RWPE1 (cell line): ENCODE measurements around the gene MAPKAPK2.

Source experiments
- CTCF ChIA-PET: fragments of 350-600 bp; sonication (Branson Sonifier 250); formaldehyde crosslinking; extraction: SDS; loops from one replicate; lab custom pipeline; 2021; lab: Yijun Ruan, JAX
- POLR2A ChIA-PET: fragments of 400-600 bp; formaldehyde crosslinking; extraction: SDS; loops from one replicate; lab custom pipeline; 2020; ENCODE audit warnings: antibody characterized with exemption; ENCODE audit not compliant: low non-redundant PET; lab: Yijun Ruan, JAX
- DNase-seq: peaks from one replicate; pipeline ENCODE4 v3.0.0; 2012; ENCODE audit warnings: low spot score
- H3K27ac ChIP-seq: fragments of 450-650 bp; 2 replicates; pipeline ENCODE4 v1.5.1; 2017
- TF ChIP-seq, protein P1 (sequence below): fragments of 450-650 bp; conservative IDR thresholded peaks from 2 replicates; pipeline ENCODE4 v1.5.1; 2017; ENCODE audit warnings: low read depth, mild to moderate bottlenecking

Gene MAPKAPK2

DNA sequence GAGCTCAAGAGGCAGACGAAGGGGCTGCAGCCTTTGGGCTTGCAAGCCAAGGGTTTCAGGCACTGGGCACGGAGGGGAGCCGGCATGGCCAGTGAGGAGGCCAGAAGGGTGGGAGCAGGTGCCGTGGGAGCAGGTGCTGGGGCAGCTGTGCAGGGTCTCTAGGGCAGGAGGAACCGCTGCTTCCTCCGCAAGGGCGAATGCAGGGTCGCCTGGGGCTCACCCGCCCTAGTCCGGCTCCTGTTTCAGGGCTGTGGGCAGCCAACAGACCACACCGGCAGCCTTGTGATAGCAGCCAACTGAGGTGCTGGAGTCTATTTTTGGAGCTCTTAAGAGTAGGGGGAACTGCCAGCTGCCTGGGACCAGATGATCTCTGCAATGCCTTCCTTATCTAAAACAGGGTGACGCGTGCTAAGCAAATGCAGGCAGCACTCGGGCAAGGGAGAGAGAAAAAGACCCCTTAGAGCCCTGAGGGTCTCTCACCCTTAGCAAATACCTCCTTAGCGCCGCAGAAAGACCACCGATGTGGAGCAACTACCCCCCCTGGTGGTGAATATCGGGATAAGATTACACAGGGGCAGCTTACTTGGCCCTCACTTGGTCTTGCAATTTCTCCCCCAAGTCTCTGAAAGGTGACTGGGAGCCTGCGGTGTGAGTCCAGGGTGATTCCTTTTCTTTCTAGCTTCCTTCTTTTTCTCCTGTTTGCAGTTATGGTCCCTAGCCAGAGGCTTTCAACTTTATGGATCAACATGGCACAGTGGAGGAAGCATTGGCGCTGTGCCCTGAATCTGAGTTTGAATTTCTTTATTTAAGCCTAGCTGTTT lies 20.7 kb upstream of the MAPKAPK2 start:
- TF ChIP-seq, protein P1, sequence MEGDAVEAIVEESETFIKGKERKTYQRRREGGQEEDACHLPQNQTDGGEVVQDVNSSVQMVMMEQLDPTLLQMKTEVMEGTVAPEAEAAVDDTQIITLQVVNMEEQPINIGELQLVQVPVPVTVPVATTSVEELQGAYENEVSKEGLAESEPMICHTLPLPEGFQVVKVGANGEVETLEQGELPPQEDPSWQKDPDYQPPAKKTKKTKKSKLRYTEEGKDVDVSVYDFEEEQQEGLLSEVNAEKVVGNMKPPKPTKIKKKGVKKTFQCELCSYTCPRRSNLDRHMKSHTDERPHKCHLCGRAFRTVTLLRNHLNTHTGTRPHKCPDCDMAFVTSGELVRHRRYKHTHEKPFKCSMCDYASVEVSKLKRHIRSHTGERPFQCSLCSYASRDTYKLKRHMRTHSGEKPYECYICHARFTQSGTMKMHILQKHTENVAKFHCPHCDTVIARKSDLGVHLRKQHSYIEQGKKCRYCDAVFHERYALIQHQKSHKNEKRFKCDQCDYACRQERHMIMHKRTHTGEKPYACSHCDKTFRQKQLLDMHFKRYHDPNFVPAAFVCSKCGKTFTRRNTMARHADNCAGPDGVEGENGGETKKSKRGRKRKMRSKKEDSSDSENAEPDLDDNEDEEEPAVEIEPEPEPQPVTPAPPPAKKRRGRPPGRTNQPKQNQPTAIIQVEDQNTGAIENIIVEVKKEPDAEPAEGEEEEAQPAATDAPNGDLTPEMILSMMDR = peak; percentile 81
- peak; percentile 83 for DNase-seq
- H3K27ac ChIP-seq = no peak overlapping the region
- ChIA-PET POLR2A (interaction anchor here (2.1 kb wide), 1 partner anchor 29 kb away, joined by 16 read pairs; the partner anchor contains the start of gene DYRK3), CTCF (interaction anchor here (0.5 to 3.3 kb wide), 53 partner anchors 9 to 440 kb away, joined by 3 to 45 read pairs (median 5); partner anchors contain the start of genes C4BPA, DYRK3, EIF2D and IL19)

DNA sequence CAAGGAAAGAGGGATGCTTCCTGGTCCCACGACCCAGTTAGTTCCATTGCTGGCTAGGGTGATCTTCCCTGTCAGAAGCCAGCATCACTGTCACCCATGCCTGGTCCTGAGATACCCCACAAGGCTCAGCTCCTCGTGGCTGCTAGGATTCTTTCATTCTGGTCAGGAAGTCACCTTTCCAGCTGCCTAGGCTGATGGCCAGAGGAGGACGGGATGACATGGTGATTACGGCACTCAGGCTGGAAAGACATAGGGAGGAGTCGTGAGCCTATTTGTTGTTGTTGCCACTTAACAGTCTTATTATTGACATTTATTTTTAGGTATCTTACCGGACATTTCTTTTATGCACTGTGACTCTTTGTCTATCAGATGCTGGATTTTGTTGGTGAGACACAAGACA lies 20.0 kb upstream of the MAPKAPK2 start:
- ChIA-PET CTCF (interaction anchor here (0.6 to 3.3 kb wide), 40 partner anchors 10 to 252 kb away, joined by 3 to 45 read pairs (median 5); partner anchors contain the start of genes DYRK3, EIF2D, IL19 and MAPKAPK2), POLR2A (interaction anchor here (2.1 kb wide), 1 partner anchor 30 kb away, joined by 16 read pairs; the partner anchor contains the start of gene DYRK3)
- no peak for DNase-seq
- no peak overlapping the region for H3K27ac ChIP-seq
- TF ChIP-seq, protein P1 = no peak

DNA sequence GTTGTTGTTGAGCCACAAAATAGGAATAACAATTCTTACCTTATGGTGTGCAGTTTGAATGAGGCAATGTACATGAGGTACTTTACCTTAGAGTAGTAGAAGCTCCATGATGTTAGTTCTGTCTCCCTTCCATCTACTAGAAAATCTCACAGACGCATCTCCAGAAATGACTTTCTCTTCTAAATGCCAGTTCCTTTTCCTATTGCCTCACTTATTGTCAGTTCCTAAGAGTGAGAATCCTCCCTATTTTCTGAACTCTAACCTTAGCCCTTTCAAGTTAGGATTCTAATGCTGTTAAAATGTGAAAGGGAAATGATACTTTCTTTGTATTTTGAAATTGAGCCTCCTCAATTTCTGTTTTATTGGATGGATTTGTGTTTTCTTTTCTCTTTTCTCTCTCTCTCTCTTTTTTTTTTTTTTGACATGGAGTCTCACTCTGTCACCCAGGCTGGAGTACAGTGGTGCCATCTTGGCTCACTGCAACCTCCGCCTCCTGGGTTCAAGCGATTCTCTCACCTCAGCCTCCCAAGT lies 18.6 kb upstream of the MAPKAPK2 start:
- no peak for DNase-seq
- ChIA-PET CTCF (interaction anchor here (0.5 to 0.7 kb wide), 4 partner anchors 35 to 176 kb away, joined by 3 to 5 read pairs (median 4); no protein-coding TSS in a partner anchor), POLR2A (no interaction called here)
- TF ChIP-seq, protein P1 = no peak
- H3K27ac ChIP-seq = no peak overlapping the region

DNA sequence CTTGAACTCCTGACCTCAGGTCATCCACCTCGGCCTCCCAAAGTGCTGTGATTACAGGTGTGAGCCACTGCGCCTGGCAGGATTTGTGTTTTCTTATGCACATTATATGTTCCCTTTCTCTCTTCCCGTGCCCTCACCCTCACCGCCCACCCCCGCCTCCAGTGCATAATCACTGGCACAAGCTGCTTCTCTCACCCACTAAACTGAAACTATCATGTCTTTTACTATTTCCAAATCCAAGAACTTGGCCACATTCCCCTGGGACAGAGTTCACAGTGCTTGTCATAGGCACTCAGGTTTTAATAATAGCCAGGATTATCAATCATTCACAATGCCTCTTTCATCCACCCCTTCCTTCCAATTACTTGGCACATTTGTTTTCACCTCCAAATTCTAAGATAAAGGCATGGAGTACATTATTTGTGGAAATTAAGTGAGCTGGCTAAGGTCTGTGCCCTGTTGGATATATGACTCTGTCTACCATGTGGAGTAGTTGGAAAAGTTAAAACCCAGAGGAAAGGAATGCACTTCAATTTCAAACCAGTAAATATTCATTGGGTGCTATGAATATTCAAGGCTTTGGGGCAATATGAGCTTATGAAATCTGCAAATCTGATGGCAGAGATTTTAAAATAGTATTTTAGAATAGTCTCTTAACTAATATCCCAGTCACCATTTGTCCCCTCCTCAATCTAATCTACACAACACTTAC lies 17.6 kb upstream of the MAPKAPK2 start:
- CTCF ChIA-PET = interaction anchor here (0.6 to 1.4 kb wide), 5 partner anchors 38 to 187 kb away, joined by 3 to 9 read pairs (median 4); no protein-coding TSS in a partner anchor
- POLR2A ChIA-PET = no interaction called here
- no peak overlapping the region for H3K27ac ChIP-seq

DNA sequence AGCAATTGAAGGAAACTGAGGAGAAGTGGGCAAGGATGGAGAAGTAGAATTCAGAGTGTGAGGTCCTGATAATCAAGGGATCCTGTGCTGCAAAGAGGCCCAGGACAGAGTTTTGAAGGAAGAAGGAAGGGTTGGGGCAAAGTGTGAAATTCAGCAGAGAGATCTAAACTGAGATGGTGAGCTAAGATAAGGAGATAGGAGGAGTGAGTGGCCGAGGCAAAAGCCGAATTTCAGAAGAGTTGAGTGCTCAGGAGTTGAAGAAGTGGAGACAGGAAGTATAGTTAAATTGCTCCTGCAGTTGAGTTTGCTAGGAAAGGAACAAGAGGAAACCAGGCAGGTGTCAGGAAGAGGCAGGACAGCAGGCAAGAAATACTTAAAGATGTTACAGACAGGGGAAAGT lies 16.4 kb upstream of the MAPKAPK2 start:
- ChIA-PET POLR2A (no interaction called here), CTCF (no interaction called here)
- DNase-seq = no peak
- no peak overlapping the region for H3K27ac ChIP-seq
- TF ChIP-seq, protein P1 = no peak

More for the DNA sequence above, 17.6 kb upstream of the MAPKAPK2 start:
- DNase-seq = no peak
- TF ChIP-seq, protein P1 = no peak

DNA sequence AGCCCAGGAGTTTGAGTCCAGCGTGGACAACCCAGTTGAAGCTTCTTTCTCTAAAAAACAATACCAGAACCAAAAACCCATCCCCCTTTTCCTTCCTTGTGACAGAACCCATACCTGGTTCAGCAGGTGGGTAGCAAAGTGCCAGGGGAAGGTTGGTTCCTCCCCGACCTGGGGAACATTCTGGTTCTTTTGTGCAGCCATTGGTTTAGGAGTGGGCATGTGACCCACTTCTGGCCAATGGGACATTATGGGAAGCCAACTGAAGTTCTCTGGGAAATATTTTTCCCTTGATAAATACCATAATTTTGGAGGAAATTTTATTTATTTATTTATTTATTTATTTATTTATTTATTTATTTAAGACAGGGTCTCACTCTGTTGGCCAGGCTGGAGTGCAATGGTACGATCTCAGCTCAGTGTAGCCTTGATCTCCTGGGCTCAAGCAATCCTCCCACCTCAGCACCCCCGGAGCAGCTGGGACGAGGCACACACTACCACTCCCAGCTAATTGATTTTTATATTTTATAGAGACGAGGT lies 15.8 kb upstream of the MAPKAPK2 start:
- CTCF ChIA-PET = interaction anchor here (0.6 kb wide), 1 partner anchor 37 kb away, joined by 3 read pairs; no protein-coding TSS in a partner anchor
- H3K27ac ChIP-seq = no peak overlapping the region
- POLR2A ChIA-PET = no interaction called here
- TF ChIP-seq, protein P1 = no peak
- DNase-seq = no peak
